ENCODE data around the gene MLF2.
A peak's percentile ranks its signal among the peaks of the same experiment; 100 is the strongest.
"Not testable (repeated sequence)": the region's sequence is repeated elsewhere in the genome, so short reads cannot be mapped to it uniquely, and the experiment has no call there.

MLF2 gene

GRCh38 chr12:6734506-6735387 lies 18.2 kb downstream of the MLF2 start:
- no peak for DNase-seq (ENCODE audit: low spot score)

- DNase-seq (ENCODE audit: low spot score) = peak; percentile 39
Observed at GRCh38 chr12:6730169-6730568, 22.8 kb downstream of the MLF2 start.

- DNase-seq (ENCODE audit: low spot score) = no peak
Observed at GRCh38 chr12:6729186-6729585, 23.8 kb downstream of the MLF2 start.

- no peak for DNase-seq (ENCODE audit: low spot score)
Observed at GRCh38 chr12:6725350-6725749, 27.6 kb downstream of the MLF2 start.

GRCh38 chr12:6724409-6724797 lies 28.5 kb downstream of the MLF2 start:
- peak; percentile 74 for DNase-seq (ENCODE audit: low spot score)

GRCh38 chr12:6723607-6724408 lies 29.1 kb downstream of the MLF2 start, which contains the start of gene COPS7A:
TSS of gene COPS7A (plus strand) at chr12:6724046. CDS start at chr12:6724657, 611 bp downstream.
- DNase-seq (ENCODE audit: low spot score) = peak; percentile 100

- no peak for DNase-seq (ENCODE audit: low spot score)
Observed at GRCh38 chr12:6722863-6723262, 30.1 kb downstream of the MLF2 start.

GRCh38 chr12:6716874-6717437 lies 36.0 kb downstream of the MLF2 start:
- DNase-seq (ENCODE audit: low spot score) = no peak

- DNase-seq (ENCODE audit: low spot score) = not testable (repeated sequence)
Observed at GRCh38 chr12:6716031-6716873, 36.7 kb downstream of the MLF2 start.

GRCh38 chr12:6708960-6709394 lies 44.0 kb downstream of the MLF2 start:
- DNase-seq (ENCODE audit: low spot score) = no peak

- not testable (repeated sequence) for DNase-seq (ENCODE audit: low spot score)
Observed at GRCh38 chr12:6708351-6708750, 44.6 kb downstream of the MLF2 start.

- DNase-seq (ENCODE audit: low spot score) = peak; percentile 64
Observed at GRCh38 chr12:6703631-6704030, 49.3 kb downstream of the MLF2 start.

GRCh38 chr12:6701078-6701768 lies 51.7 kb downstream of the MLF2 start:
- no peak for DNase-seq (ENCODE audit: low spot score)

GRCh38 chr12:6700646-6701051 lies 52.3 kb downstream of the MLF2 start, which contains the start of gene PIANP:
TSS of gene PIANP (minus strand) at chr12:6700815. CDS start at chr12:6698061, 2,754 bp downstream.
- no peak for DNase-seq (ENCODE audit: low spot score)

GRCh38 chr12:6699989-6700645 lies 52.8 kb downstream of the MLF2 start:
- no peak for DNase-seq (ENCODE audit: low spot score)

GRCh38 chr12:6699259-6699988 lies 53.5 kb downstream of the MLF2 start:
- DNase-seq (ENCODE audit: low spot score) = no peak

GRCh38 chr12:6698352-6699046 lies 54.4 kb downstream of the MLF2 start:
- no peak for DNase-seq (ENCODE audit: low spot score)
